ENCODE data around the gene TMEM43. TPM values are rescaled to one million over a fixed set of nuclear protein-coding genes. Genes with fewer than 3 reads are reported as not detected.

TMEM43 gene
- total RNA-seq, 5 donors from 2014 or later (not counting 1 experiment from before 2014, with no cell fraction given), result 36.9 to 76.3 (median 63.6) TPM

DNA sequence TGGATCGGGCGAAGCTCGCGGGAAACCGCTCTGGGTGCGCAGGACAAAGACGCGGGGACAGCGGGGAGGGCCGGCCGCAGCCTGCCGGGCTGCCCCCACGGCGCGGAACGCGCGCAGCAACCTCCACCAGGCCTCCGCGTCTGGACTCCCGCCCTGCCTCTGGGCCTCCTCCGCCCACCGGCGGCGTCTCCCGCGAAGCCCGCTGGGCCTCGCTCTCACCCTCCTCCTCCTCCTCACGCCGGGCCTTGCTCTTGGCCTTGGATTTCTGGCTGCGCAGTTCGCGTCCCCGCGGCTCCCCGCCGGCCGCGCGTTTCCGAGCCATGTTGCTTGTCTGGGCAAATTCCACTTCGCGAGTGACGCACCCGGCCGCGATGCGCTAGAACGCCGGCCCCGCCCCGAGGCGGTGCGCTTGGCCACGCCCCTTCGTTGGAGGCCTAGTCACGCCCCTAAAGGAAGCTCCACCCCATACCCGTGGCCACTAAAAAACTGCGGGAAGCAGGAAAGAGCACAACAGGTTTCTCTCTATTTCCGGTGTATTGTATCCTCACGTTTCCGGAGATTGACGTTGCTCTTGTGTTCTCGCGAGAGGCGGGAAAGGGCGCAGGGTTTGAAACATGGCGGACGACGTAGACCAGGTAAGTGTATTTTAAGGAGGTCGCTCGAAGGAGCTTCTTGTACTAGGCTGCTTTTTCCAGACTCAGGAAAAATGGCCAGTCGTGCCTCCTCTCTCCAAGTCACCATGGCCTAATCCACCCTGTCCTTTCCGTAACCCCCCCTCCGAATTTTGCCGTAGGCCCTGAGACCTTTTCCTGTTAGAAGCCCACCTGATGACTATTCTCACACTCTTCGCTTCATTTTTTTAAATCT is 53.6 kb downstream of the TMEM43 start, which contains the start of the genes LSM3 and XPC:
TSS of gene LSM3 (plus strand) at position 571 of the 867 bp plus-strand sequence. CDS start at position 615, 44 bp downstream.
TSS of gene XPC (minus strand) at position 355 of the 867 bp plus-strand sequence. CDS start at position 322, 33 bp downstream.
- Mint-ChIP-seq H3K27ac (peak within 1 kb of the TSS; percentile 98 to 100), H3K4me1 (peaks cover 70 to 80% (median 75%) of the 10 kb centered on the region in 3 donors), H3K9me3 (no peaks in the 10 kb centered on the region), H3K36me3 (peaks cover 19% of the 10 kb centered on the region), H3K27me3 (no peaks in the 10 kb centered on the region), H3K4me3 (peak within 1 kb of the TSS; percentile 91 to 100 (median 98))
- DNase-seq (peak; percentile 93 to 99 (median 97)), ATAC-seq (replicated peaks in 1 of 4) (peak; percentile 89 to 98 (median 94))
- H3K27ac ChIP-seq (ENCODE audit: low read length), result peak within 1 kb of the TSS; percentile 94
- POLR2A ChIA-PET, result interaction anchor here (0.6 to 3.1 kb wide), 26 partner anchors 10 to 1626 kb away, joined by 3 to 78 read pairs (median 4); partner anchors contain the start of genes CHCHD4 (in 2 of the 2), TMEM43 (in 2 of the 2) and CCDC174 (in 1 of the 2)
- peak within 1 kb of the TSS; percentile 83 to 84 for H3K4me3 ChIP-seq (ENCODE audit: control insufficient read depth in 1 of 2, extremely low read depth in 1 of 2, low read length in 1 of 2)
- under 1% methylated on average over 66 of the region's 78 CpGs for WGBS (ENCODE audit: insufficient coverage)
- no peaks in the 10 kb centered on the region for H3K27me3 ChIP-seq (replicated peaks in 1 of 2; ENCODE audit: control insufficient read depth in 2 of 2, extremely low read depth in 1 of 2, insufficient read depth in 2 of 2, low read length in 1 of 2)
- peaks cover 0 to 22% of the 10 kb centered on the region in 2 donors for H3K36me3 ChIP-seq (ENCODE audit: control insufficient read depth in 2 of 2, extremely low read depth in 1 of 2, insufficient read depth in 1 of 2, low read length in 1 of 2)
- H3K4me1 ChIP-seq (ENCODE audit: control insufficient read depth in 1 of 2, extremely low read depth in 1 of 2, insufficient read depth in 2 of 2, low read length in 2 of 2), result peaks cover 36 to 42% of the 10 kb centered on the region in 2 experiments
- CTCF ChIA-PET, result interaction anchor here (0.6 to 3.7 kb wide), 13 partner anchors 9 to 1601 kb away, joined by 3 to 18 read pairs (median 6); partner anchors contain the start of genes CCDC174 (in 1 of the 2), CHCHD4 (in 1 of the 2) and TMEM43 (in 1 of the 2)
- no peaks in the 10 kb centered on the region for H3K9me3 ChIP-seq

DNA sequence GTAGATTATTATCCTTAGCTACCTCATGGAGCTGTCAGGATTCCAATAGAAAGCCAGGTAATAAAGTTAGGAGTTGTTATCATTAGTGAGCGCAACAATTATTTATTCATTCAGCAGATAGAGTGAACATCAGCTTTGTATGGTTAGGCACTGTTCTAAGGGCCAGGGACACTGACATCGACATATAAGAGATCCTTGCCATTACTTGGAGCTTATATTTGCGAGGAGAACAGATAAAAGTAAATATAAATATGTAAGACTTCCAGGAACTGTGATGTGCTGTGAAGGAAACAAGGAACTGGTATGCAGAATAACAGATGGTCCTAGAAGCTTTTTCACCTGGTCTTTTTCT is 54.2 kb downstream of the TMEM43 start:
- POLR2A ChIA-PET, result interaction anchor here (0.5 to 3.1 kb wide), 25 partner anchors 10 to 1626 kb away, joined by 3 to 78 read pairs (median 3); partner anchors contain the start of genes CHCHD4 (in 2 of the 2), TMEM43 (in 2 of the 2) and CCDC174 (in 1 of the 2)
- 0% methylated on average over 1 of the region's 3 CpGs for WGBS (ENCODE audit: insufficient coverage)
- no peaks in the 10 kb centered on the region for H3K9me3 Mint-ChIP-seq
- DNase-seq, result peak in 1 of 35 experiments; percentile 30
- H3K4me1 Mint-ChIP-seq, result peaks cover 69 to 82% (median 75%) of the 10 kb centered on the region in 3 donors
- H3K4me3 Mint-ChIP-seq, result peak overlapping the region; percentile 91 to 100 (median 98)
- Histone ChIP-seq H3K36me3 (ENCODE audit: control insufficient read depth in 2 of 2, extremely low read depth in 1 of 2, insufficient read depth in 1 of 2, low read length in 1 of 2) (peaks cover 0 to 26% of the 10 kb centered on the region in 2 donors), H3K4me3 (ENCODE audit: control insufficient read depth in 1 of 2, extremely low read depth in 1 of 2, low read length in 1 of 2) (peak overlapping the region; percentile 83 to 84), H3K27ac (ENCODE audit: low read length) (peak overlapping the region; percentile 94), H3K9me3 (no peaks in the 10 kb centered on the region), H3K4me1 (ENCODE audit: control insufficient read depth in 1 of 2, extremely low read depth in 1 of 2, insufficient read depth in 2 of 2, low read length in 2 of 2) (peaks cover 36 to 40% of the 10 kb centered on the region in 2 experiments), H3K27me3 (replicated peaks in 1 of 2; ENCODE audit: control insufficient read depth in 2 of 2, extremely low read depth in 1 of 2, insufficient read depth in 2 of 2, low read length in 1 of 2) (no peaks in the 10 kb centered on the region)
- no peaks in the 10 kb centered on the region for H3K27me3 Mint-ChIP-seq
- ATAC-seq (replicated peaks in 1 of 4), result no peak
- peak overlapping the region; percentile 98 to 100 for H3K27ac Mint-ChIP-seq
- H3K36me3 Mint-ChIP-seq, result peaks cover 25% of the 10 kb centered on the region
- CTCF ChIA-PET, result interaction anchor here in 1 of 2 donors (0.8 to 3.7 kb wide), 11 partner anchors 10 to 1337 kb away, joined by 3 to 18 read pairs (median 6); partner anchors contain the start of genes CCDC174, CHCHD4 and TMEM43

DNA sequence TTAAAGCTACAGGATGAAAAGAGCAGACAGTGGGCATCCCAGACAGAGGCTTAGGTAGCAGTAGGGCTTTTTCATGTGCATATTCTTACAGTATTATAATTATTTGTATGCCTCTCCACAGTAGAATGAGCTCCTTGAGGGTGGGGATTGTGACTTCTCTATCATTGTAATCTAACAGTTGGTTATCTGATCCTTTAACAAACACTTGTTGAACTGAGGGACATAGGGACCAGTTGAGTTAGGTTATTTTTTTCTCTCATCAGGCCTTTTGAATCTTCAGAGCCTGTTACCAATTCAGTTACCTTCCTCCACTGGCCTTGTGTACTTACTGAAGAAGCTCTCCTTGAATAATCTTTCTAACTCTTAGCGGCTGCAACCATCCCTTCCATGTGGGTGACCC is 54.9 kb downstream of the TMEM43 start:
- Histone ChIP-seq H3K27ac (ENCODE audit: low read length) (no peak overlapping the region), H3K4me3 (ENCODE audit: control insufficient read depth in 1 of 2, extremely low read depth in 1 of 2, low read length in 1 of 2) (no peak overlapping the region), H3K4me1 (ENCODE audit: control insufficient read depth in 1 of 2, extremely low read depth in 1 of 2, insufficient read depth in 2 of 2, low read length in 2 of 2) (peaks cover 33 to 34% of the 10 kb centered on the region in 2 experiments), H3K27me3 (replicated peaks in 1 of 2; ENCODE audit: control insufficient read depth in 2 of 2, extremely low read depth in 1 of 2, insufficient read depth in 2 of 2, low read length in 1 of 2) (no peaks in the 10 kb centered on the region), H3K36me3 (ENCODE audit: control insufficient read depth in 2 of 2, extremely low read depth in 1 of 2, insufficient read depth in 1 of 2, low read length in 1 of 2) (peaks cover 0 to 30% of the 10 kb centered on the region in 2 donors), H3K9me3 (no peaks in the 10 kb centered on the region)
- CTCF ChIA-PET, result interaction anchor here in 1 of 2 donors (3.7 kb wide), 1 partner anchor 283 kb away, joined by 18 read pairs; no protein-coding TSS in a partner anchor
- H3K27me3 Mint-ChIP-seq, result no peaks in the 10 kb centered on the region
- ATAC-seq (replicated peaks in 1 of 4) (no peak), DNase-seq (no peak)
- peaks cover 62 to 74% (median 68%) of the 10 kb centered on the region in 3 donors for H3K4me1 Mint-ChIP-seq
- no peaks in the 10 kb centered on the region for H3K9me3 Mint-ChIP-seq
- H3K27ac Mint-ChIP-seq, result peak overlapping the region; percentile 98 to 100
- POLR2A ChIA-PET, result interaction anchor here (0.5 to 3.1 kb wide), 6 partner anchors 17 to 1027 kb away, joined by 3 to 78 read pairs (median 7); partner anchors contain the start of genes CHCHD4 (in 1 of the 2) and TMEM43 (in 1 of the 2)
- peaks cover 26% of the 10 kb centered on the region for H3K36me3 Mint-ChIP-seq
- no CpG with 5 or more reads among the region's 1 CpG for WGBS (ENCODE audit: insufficient coverage)
- peak overlapping the region; percentile 91 to 100 (median 98) for H3K4me3 Mint-ChIP-seq

DNA sequence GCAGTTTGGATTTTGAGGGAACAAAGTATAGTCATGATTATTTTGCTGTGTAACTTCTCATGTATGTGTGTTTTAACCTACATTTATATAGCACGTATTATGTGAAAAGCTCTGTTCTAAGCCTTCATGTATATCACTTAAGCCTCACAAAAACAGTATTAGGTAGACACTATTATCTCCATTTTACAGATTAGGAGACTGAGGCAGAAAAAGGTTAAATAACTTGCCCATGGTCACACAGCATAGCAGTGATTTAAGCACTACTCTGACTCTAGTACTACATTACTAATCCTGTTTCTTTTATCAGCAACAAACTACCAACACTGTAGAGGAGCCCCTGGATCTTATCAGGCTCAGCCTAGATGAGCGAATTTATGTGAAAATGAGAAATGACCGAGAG is 56.4 kb downstream of the TMEM43 start:
- ChIA-PET POLR2A (interaction anchor here in 1 of 2 donors (0.6 kb wide), 1 partner anchor 924 kb away, joined by 3 read pairs; no protein-coding TSS in a partner anchor), CTCF (interaction anchor here in 1 of 2 donors (1.2 kb wide), 1 partner anchor 22 kb away, joined by 3 read pairs; no protein-coding TSS in a partner anchor)
- no peaks in the 10 kb centered on the region for H3K27me3 ChIP-seq (replicated peaks in 1 of 2; ENCODE audit: control insufficient read depth in 2 of 2, extremely low read depth in 1 of 2, insufficient read depth in 2 of 2, low read length in 1 of 2)
- Mint-ChIP-seq H3K36me3 (peaks cover 36% of the 10 kb centered on the region), H3K9me3 (no peaks in the 10 kb centered on the region), H3K4me3 (no peak overlapping the region), H3K27me3 (no peaks in the 10 kb centered on the region), H3K27ac (no peak overlapping the region), H3K4me1 (peaks cover 49 to 65% (median 57%) of the 10 kb centered on the region in 3 donors)
- DNase-seq (no peak), ATAC-seq (replicated peaks in 1 of 4) (no peak)
- H3K27ac ChIP-seq (ENCODE audit: low read length), result no peak overlapping the region
- no CpG with 5 or more reads among the region's 3 CpGs for WGBS (ENCODE audit: insufficient coverage)
- H3K4me1 ChIP-seq (ENCODE audit: control insufficient read depth in 1 of 2, extremely low read depth in 1 of 2, insufficient read depth in 2 of 2, low read length in 2 of 2), result peaks cover 18 to 21% of the 10 kb centered on the region in 2 experiments
- peaks cover 0 to 43% of the 10 kb centered on the region in 2 donors for H3K36me3 ChIP-seq (ENCODE audit: control insufficient read depth in 2 of 2, extremely low read depth in 1 of 2, insufficient read depth in 1 of 2, low read length in 1 of 2)
- H3K4me3 ChIP-seq (ENCODE audit: control insufficient read depth in 1 of 2, extremely low read depth in 1 of 2, low read length in 1 of 2), result no peak overlapping the region
- no peaks in the 10 kb centered on the region for H3K9me3 ChIP-seq

DNA sequence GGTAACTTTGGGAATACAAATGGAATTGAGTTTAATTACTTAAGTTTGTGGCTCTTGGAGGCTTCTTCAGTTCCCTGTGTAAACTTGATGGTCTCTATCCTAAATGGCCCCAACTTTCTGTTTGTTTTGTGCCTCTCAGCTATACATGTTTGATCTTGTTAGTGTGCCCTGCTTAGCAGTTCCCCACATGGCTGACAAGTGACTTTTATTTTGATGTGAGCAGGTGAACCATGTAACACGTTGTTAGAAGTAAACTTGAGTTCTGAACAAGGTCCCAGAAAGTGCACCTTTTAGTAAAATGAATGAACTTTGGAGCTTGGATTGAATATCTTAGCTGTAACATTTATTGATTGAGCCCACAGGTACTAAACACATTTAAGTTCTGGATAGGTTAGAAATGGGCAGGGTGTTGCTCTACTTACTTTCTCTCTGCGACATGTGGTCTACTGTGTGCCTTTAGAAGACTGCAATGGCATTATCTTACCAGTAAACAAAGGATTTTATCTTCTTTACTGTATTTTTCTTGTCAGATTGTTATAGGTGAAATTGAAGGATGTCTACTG is 58.2 kb downstream of the TMEM43 start:
- Mint-ChIP-seq H3K4me1 (peaks cover 51 to 59% (median 51%) of the 10 kb centered on the region in 3 donors), H3K9me3 (no peaks in the 10 kb centered on the region), H3K4me3 (no peak overlapping the region), H3K27me3 (no peaks in the 10 kb centered on the region), H3K27ac (no peak overlapping the region), H3K36me3 (peaks cover 48% of the 10 kb centered on the region)
- H3K27ac ChIP-seq (ENCODE audit: low read length), result no peak overlapping the region
- ATAC-seq (replicated peaks in 1 of 4) (no peak), DNase-seq (no peak)
- 33% methylated on average over 1 of the region's 2 CpGs for WGBS (ENCODE audit: insufficient coverage)
- POLR2A ChIA-PET, result no interaction called here
- H3K36me3 ChIP-seq (ENCODE audit: control insufficient read depth in 2 of 2, extremely low read depth in 1 of 2, insufficient read depth in 1 of 2, low read length in 1 of 2), result peaks cover 4 to 58% of the 10 kb centered on the region in 2 donors
- no peaks in the 10 kb centered on the region for H3K27me3 ChIP-seq (replicated peaks in 1 of 2; ENCODE audit: control insufficient read depth in 2 of 2, extremely low read depth in 1 of 2, insufficient read depth in 2 of 2, low read length in 1 of 2)
- no peak overlapping the region for H3K4me3 ChIP-seq (ENCODE audit: control insufficient read depth in 1 of 2, extremely low read depth in 1 of 2, low read length in 1 of 2)
- H3K9me3 ChIP-seq, result no peaks in the 10 kb centered on the region
- peaks cover 7 to 8% of the 10 kb centered on the region in 2 experiments for H3K4me1 ChIP-seq (ENCODE audit: control insufficient read depth in 1 of 2, extremely low read depth in 1 of 2, insufficient read depth in 2 of 2, low read length in 2 of 2)
- CTCF ChIA-PET, result interaction anchor here in 1 of 2 donors (1.2 kb wide), 1 partner anchor 58 kb away, joined by 3 read pairs; no protein-coding TSS in a partner anchor

Data from T-cell (primary cell).